NCI-H2171 (cell line): Measurements from ENCODE around the gene DEDD2.
"Not testable (repeated sequence)": the region's sequence is repeated elsewhere in the genome, so short reads cannot be mapped to it uniquely, and the experiment has no call there.

Experiments
- DNase-seq: peaks from one replicate; lab custom pipeline; 2025; lab: John Stamatoyannopoulos, UW

Gene DEDD2, protein sequence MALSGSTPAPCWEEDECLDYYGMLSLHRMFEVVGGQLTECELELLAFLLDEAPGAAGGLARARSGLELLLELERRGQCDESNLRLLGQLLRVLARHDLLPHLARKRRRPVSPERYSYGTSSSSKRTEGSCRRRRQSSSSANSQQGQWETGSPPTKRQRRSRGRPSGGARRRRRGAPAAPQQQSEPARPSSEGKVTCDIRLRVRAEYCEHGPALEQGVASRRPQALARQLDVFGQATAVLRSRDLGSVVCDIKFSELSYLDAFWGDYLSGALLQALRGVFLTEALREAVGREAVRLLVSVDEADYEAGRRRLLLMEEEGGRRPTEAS

DNA sequence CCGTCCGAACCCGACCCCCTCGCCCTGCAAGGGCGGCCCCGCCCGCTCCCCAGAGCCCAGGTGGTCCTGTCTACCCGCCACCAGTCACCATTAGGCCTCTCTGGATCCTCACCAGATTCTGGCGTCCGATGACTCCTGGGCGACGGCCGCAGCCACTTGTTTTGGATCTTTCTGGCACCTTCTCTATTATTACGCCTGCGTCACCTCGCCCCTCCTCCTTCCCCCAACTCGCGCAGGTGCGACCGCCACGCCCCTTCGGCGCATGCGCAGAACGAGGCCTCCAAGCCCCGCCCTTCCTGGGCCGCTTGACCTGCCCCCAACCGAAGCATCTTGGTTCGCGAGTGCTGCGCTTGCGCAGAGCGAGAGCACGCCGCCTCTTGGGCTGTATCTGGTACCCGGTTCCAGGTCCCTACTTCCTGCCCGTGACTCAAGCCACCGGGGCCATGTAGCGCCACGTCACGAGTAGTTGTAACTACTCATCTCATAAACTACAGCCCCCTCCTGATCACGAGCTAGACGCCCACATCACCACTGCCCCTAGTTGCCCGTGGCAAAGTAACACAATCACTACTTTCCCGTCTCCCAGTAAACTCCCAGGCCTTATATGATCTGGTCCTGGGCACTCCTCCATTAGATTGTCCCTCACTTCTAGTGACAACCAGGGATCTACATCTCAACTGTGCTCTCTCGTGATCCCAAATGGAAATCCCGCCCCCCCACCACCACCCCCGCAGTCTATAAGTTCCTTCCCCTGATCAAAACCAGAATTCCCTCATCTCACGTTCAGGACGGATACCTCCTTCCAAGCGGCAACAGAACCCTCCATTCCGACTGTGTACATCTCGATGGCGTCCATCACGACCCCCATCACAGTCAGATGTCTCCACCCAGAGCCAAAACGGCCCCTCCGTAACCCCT, at the start of gene DEDD2:
TSS of gene DEDD2 (minus strand) at position 158 of the 918 bp plus-strand sequence. CDS start 670 bp downstream, outside the sequence.
- peak; percentile 90 for DNase-seq

DNA sequence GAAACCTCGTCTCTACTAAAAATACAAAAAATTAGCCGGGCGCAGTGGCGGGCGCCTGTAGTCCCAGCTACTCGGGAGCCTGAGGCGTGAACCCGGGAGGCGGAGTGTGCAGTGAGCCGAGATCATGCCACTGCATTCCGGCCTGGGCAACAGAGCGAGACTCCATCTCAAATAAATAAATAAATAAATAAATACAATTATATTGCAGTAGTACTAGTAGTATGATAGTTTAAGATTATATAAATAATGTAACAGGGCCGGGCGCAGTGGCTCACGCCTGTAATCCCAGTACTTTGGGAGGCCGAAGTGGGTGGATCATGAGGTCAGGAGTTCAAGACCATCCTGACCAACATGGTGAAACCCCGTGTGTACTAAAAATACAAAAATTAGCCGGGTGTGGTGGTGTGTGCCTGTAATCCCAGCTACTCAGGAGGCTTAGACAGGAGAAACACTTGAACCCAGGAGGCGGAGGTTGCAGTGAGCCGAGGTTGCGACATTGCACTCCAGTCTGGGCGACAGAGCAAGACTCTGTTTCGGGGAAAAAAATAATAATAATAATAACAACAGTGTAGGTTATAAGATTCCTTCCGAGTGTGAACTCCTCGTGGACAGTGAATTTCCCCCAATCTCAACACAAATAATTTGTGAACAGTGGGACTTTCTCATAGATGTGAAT, 49.6 kb upstream of the DEDD2 start:
- not testable (repeated sequence) for DNase-seq

DNA sequence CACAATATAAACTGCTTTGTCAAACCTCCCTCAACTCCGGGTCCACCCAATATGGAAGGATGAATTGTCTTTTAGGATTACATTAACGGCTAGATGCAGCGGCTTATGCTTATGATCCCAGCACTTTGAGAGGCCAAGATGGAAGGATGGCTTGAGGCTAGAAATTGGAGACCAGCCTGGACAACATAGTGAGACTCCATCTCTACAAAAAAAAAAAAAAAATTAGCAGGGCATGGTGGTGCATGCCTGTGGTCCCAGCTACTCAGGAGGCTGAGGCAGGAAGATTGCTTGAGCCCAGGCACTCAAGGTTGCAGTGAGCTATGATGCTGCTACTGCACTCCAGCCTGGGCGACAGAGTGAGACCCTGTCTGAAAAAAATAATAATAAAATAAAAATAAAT, 48.6 kb upstream of the DEDD2 start:
- not testable (repeated sequence) for DNase-seq

DNA sequence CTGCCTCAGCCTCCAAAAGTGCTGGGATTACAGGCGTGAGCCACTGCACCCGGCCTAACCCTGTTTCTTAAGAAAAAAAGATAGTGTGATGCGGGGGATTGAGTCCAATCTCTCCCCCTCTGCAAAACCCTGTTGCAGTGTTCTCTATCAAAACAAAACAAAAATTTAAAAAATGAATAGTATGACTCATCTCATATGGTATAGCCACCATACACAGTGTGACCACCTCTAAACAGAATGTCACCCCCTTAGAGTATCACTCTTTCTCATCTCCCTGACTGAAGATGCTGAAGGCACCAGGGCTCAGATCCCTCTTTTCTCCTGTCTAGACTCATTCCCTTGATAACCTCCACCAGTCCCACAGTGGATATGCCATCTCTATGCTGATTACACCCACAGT, 44.3 kb upstream of the DEDD2 start:
- no peak for DNase-seq

DNA sequence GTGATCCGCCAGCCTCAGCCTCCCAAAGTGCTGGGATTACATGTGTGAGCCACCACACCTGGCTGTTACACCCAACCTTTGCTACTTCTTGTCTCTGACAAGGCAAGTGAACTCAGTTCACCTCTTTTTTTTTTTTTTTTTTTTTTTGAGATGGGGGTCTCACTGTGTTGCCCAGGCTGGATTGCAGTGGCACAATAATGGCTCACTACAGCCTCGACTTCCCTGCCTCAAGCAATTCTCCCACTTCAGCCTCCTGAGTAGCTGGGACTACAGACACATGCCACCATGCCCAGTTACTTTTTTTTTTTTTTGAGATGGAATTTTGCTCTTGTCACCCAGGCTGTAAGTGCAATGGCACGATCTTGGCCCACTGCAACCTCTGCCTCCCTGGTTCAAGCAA, 40.4 kb upstream of the DEDD2 start:
- DNase-seq = not testable (repeated sequence)

DNA sequence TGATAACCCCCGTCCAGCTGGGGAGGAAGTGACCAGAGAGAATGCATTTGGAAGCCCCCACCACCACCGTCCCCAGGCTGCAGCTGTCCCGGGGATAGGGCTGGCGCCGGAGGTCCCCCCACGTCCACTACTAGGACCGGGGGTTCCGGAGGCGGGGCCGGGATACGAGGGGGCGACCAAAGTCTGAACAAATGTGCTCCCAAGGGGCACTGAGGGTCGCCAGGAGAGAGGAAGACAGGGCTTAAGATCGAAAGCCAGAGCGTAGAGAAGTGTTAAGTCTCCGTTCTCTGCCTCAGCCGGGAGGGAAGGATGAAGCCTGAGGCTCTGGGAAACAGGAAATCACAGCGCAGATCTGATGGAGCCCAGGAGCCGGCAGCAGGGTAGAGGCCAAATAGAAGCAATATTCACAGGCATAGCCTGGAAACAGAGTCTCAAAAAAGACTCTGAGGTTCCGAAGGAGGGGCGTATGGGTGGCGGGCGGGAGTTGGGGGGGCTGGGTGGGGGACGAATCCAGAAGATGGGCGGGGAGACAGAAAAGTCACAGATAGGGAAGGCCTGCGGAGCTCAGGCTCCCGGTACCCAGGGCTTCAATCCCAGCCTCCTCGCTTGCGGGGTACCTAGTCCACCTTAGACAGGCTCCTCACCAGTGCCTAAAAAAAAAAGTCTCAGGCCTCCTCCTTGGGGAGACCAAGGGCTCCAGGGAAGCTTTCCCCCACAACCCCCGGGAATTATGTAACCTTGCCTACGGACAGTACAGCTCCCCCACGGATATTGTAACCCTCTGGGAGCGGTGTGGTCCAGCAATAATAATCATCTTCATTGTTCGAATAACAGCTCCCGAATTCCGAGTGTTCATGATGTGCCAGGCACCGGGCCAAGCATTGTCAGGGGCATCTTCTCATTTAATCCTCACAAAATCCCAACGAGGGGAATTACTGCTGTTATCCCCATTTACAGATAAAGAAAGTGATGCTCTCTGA, 38.6 kb upstream of the DEDD2 start:
- DNase-seq = peak; percentile 33

DNA sequence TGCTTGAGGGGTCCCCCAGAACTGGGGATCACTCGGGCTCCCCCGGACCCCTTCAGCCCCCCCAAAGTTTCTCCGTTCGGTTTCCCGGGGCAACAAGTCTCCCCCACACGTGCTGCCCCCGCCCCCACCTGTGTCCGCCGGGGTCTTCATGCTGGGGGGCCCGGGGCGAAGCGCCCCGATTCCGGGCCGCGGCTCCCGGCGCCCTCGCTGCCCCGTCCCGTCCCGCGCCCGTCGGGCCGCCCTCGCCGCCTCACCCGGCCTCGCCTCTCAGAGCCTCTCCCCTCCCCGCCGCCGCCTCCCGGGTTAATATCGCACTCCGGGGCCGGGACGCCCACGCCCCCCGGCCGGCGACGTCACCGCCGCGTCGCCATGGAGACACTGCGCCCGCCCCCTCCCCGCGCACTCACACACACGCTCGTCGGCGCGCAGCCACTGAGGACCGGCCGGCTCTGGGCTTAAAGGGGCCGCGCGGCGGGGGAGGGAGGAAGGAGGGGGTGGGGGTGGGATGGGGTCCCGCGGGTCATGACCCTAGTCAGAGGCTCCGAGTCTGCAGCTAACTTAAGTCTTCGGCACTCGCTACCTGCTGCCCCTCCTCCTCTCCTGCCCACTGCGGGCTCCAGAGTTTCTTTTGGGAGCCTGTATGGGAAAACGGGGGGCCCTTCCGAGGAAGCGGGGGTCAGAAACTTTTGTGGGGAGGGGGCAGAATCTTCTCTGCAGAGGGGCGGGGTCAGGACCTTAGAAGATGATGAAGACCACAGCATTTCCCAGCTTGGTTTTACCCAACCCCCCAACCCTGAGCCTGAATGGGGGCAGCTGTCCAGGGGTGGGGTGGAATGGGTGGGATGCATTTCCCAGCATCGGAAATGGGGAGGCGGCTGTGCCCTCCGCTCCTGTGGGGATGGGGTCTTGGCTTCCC, 37.6 kb upstream of the DEDD2 start, which contains the start of gene ERF:
TSS of gene ERF (minus strand) at position 279 of the 916 bp plus-strand sequence. CDS start at position 150, 129 bp downstream.
- DNase-seq = peak; percentile 90

DNA sequence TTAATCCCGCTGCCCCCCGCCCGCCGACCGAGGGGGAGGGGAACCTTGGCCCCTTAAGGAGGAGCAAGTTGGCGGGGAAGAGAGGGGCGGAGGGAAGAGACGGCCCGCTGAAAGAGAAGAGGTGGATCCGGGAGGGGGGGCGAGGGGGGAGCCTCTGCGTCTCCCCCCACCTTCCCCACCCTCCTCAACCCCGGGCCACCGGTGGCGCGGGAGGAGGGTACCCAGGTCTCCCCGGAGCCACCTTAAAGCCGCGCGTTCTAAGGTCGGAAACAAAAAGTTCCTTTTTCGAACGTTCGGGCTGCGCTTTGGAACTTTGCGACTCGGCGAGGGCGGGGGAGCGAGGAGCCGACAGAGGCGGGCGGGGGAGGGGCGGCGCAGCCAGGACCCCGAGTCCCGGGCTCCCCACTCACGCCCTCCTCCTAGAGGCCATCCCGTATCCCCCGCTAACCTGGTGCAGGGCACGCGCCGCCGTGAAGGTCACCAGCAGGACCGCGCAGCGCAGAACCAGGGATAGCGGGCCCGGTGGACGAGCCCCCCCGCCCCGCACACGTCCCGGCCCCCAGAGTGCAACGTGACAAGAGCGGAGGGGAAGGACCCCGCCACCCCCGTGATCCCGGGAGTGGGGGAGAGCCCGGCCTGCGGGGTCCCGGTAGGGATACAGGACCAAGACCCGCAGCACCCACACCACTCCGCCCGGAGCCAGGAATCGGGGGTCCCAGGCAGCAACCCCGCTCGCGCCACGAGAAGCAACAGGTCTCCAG, 36.8 kb upstream of the DEDD2 start:
- peak; percentile 76 for DNase-seq

DNA sequence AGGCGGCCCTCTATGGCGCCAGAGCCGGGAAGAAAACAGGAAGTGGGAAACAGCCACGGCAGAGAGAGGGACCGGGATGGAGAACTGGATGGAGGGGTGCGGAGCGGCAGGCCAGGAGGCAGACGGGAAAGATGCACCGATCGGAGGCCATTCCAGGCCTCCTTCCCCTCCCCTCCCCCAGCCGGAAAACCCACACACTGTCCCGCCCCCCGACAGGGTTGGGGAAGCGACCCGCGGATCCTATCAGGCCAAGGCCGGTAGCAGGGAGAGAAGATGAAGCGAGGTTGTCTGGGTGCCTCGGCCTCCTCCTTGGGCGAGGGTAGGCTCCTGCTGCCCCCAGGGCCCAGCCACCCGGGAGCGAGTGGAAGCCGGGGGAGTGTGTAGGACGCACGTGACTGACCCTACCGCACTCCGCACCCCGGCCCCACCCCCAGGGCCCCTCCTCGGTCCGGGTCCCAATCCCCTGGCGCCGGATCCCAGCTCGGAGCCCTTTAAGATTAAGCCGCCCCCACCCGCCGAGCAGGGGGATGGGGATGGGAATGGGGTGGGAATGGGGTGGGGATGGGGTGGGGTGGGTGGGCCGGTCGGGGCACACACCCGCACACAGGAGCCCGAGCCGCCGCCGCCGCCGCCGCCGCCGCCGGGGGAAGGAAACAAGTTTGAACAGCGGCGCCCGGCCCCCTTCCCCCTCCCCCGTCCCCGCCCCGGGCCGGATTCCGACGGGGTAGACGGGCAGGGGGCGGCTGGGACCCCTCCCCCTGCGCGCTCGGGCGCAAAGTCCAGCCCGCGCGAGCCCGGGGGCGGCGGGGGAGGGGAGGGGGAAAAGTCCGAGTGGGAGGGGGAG, 36.0 kb upstream of the DEDD2 start:
- peak; percentile 50 for DNase-seq

DNA sequence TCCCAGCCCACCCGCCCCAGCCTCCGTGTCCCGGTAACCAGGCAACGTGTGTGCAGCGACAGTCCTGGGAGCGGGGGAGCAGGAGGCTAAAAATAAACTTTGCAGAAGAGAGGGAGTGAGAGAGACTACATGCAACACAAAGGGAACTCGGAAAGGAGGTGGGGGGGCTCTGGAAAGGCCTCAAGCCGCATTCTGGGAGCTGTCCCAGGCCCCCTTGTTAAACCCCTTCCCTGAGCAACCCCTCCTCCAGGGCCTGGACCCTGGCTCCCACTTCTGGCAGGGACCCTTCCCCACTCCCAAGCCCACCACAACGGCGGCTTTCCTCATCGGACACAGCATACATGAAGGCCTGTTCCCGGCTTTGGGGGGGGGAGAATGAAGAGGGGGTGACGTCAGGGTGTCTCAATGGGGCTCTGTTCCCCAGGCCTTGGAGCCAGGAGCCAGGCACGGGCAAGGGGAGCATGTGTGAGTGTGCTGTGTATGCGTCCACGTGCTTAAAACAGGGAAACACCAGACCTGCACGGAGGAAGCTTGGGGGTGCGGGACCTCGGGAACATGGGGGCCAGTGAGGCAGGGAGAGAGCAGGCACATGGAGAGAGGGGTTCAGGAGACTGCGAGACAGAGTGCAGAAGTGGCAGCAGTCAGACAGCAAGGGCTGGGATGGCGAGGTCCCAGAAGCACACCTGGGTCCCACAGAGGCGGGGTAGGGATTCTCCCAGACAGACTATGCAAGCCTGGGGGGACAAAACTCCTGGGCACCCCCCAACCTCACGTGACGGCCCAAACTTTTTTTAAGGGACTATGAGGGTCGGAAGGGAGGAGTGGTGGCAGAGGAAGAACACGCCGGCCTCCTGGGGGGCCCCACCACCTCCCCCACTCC, 35.1 kb upstream of the DEDD2 start:
- DNase-seq = no peak

DNA sequence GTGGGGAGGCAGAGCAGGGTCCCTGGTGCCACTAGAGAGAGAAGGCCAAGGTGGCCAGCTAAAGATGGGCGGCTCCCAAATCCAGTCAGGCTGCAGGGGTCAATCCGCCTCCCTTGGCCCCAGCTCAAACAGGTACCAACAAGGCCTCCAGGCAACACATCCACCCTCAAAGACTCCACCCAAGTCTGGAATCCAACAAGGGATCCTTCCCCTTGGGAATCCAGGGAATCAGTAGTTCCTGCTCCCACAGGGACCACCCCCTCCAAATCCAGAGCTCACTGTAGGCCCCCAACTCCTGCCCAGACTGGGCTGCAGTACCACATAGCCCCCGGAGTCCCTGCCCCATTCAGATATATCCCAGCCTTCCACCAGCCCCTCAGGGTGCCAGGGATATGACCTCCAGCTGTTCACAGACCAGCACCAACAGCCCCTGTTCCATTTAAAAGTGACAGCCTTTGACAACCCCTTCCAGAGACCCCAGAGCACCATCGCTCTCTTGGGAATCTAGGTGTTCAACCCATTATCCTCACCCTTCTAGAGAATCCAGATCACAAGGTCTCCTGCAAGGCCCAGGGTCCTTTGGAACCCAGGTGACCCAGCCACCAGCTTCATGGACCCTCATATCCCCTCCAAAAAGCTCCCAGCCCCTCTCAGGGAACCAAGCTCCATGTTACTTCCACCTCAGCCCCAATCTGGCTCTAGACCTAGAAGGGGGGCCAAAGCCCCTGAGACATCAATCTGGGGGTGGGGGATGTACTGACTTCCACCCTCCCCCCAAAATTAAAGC, 34.3 kb upstream of the DEDD2 start:
- no peak for DNase-seq

DNA sequence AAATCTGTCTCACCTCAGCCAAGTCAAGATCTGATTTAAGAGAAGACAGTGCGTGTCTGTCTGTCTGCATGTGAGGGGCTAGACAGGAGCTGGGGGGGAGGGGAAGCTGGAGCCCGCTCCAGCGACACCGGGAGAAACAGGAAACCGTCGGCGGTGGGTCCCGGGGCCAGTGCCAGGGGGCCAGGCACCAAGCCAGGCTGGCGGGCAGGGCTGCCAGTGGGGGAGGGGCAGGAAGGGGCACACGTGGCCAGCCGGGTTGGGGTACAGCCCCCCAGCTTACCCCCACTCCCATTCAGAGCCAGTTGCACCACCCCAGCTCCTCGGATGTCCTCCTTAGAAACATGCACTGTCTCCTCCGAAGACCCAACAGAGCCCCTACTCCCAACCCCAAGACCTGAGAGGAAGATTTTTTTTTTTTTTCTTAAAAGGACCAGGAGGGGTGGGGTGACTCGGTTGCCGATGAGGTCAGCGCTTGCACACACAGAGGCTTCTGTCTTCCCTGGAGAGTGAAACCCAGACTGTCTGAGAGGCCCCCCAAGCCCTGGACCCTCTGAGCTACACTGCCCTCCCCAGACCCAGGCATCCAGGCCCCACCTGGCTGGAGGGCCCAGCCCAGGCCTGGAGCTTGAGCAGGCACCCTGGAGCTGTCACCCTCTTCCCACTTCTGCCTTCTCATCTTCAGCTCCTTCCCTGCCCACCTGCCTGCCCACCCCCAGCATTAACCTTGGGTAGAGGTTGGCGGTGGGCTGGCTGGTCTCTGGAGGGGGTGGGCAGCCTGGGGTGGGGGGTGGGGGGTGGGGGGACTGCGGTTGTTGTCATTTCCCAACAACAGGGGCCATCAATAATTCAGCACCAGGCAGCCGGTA, 33.4 kb upstream of the DEDD2 start:
- no peak for DNase-seq

DNA sequence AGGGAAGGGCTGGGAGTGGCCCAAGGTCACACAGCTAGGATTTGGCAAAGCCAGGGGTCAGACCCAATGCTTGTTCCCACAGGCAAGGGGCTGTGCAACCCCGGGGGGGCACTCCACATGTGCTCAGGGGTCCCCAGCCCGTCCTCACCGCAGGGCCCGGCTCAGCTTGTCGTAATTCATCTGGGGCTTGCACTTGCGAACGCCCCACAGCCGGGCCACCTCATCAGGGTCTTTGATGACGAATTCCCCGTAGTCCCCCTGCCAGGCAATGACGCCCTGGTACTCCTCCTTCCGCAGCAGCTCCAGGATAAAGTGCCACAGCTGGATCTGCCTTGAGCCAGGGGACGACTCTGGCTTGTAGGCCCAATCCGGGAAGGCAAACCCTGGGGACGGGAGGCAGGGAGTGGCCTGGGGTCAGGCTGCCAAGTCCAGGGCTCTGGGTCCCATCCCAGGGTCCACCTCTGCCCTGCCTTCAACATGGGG, 32.7 kb upstream of the DEDD2 start:
- DNase-seq = no peak

DNA sequence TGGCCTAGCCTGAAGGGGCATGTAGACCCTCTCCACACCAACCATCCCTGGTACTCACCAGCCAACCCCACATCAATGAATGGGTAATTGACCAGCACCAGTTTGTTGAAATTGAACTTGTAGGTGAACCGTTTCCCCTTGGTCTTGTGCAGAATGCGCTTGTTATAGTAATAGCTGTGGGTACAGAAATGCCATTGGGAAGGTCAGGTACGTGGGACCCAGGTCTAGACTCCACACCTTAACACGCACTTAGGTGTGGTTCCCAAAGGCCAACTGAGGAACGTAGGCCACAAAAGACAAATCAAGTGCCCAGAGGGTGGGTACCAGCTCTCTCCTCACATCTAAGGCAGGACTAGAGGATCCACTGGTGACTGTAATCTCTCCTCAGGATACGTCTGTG, 32.3 kb upstream of the DEDD2 start:
- no peak for DNase-seq

DNA sequence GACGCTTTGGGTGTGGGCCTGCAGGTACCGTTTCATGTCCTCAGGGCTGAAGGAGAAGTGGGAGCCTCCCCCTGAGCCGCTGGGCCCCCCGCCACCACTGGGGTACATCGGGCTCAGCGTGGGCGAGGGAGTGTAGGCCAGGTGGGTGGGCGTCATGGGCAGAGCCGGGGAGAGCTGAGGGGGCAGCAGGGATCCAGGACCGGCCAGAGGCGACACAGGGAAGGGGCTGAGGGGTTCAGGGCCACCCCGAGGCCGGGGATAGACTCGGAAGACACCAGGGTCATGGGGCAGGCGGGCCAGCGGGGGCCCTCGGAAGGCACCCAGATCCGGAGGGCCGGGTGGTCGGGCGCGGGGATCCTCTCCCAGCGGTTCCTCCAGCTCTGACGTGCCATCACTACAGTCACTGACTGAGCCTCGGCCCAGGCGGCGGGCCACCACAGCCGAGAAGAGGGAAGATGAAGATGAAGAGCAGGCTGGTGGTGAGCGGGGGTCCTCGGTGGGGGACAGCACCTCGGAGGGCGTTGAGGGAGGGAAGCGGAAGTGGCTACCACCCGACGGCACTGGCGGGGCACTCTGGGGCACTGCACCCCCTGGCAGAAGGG, 31.8 kb upstream of the DEDD2 start:
- no peak for DNase-seq
